ENCODE measurements around the gene TEX53. TPM values are rescaled to one million over a fixed set of nuclear protein-coding genes. Genes with fewer than 3 reads are reported as not detected.

The TEX53 gene
- total RNA-seq, 1 donor from 2014 or later, result not detected

DNA sequence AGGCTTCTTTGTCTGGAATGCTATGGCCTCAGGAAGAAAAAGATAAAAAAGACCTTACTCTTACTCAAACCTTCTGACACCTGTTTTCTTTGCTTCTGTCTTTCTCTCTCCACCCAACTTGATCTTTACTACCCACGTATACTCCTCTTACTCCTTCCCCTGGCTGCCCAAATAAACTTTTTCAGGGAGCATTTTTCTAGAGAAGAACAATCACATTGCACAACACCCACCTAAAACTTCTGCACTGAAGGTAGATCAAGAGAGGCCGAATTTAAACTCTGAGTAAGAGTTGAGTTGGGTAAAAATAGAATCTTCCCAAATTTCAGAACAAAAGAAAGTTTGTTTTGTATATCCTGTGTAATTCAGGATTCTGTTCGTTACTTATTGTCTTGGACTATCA lies 20.5 kb upstream of the TEX53 start:
- TF ChIP-seq, protein P1, sequence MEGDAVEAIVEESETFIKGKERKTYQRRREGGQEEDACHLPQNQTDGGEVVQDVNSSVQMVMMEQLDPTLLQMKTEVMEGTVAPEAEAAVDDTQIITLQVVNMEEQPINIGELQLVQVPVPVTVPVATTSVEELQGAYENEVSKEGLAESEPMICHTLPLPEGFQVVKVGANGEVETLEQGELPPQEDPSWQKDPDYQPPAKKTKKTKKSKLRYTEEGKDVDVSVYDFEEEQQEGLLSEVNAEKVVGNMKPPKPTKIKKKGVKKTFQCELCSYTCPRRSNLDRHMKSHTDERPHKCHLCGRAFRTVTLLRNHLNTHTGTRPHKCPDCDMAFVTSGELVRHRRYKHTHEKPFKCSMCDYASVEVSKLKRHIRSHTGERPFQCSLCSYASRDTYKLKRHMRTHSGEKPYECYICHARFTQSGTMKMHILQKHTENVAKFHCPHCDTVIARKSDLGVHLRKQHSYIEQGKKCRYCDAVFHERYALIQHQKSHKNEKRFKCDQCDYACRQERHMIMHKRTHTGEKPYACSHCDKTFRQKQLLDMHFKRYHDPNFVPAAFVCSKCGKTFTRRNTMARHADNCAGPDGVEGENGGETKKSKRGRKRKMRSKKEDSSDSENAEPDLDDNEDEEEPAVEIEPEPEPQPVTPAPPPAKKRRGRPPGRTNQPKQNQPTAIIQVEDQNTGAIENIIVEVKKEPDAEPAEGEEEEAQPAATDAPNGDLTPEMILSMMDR (IDR thresholded peaks at IDR 0.05; ENCODE audit: insufficient read depth, low read length, severe bottlenecking), result no peak
- no peaks in the 10 kb centered on the region for H3K27me3 ChIP-seq (ENCODE audit: control insufficient read depth, insufficient read depth, low read length)
- no peak for FAIRE-seq
- no peaks in the 10 kb centered on the region for H3K36me3 ChIP-seq (ENCODE audit: control insufficient read depth, insufficient read depth, low read length)
- no peak for DNase-seq (ENCODE audit: low read depth)
- no peak overlapping the region for H3K4me3 ChIP-seq (ENCODE audit: low read depth, low read length)

GRCh38 chr9:114677418-114677817 lies 19.8 kb upstream of the TEX53 start:
- DNase-seq (ENCODE audit: low read depth), result peak; percentile 99
- Histone ChIP-seq H3K27me3 (ENCODE audit: control insufficient read depth, insufficient read depth, low read length) (no peaks in the 10 kb centered on the region), H3K36me3 (ENCODE audit: control insufficient read depth, insufficient read depth, low read length) (no peaks in the 10 kb centered on the region), H3K4me3 (ENCODE audit: low read depth, low read length) (no peak overlapping the region)
- no peak for FAIRE-seq
- TF ChIP-seq, protein P1 (IDR thresholded peaks at IDR 0.05; ENCODE audit: insufficient read depth, low read length, severe bottlenecking), result no peak

DNA sequence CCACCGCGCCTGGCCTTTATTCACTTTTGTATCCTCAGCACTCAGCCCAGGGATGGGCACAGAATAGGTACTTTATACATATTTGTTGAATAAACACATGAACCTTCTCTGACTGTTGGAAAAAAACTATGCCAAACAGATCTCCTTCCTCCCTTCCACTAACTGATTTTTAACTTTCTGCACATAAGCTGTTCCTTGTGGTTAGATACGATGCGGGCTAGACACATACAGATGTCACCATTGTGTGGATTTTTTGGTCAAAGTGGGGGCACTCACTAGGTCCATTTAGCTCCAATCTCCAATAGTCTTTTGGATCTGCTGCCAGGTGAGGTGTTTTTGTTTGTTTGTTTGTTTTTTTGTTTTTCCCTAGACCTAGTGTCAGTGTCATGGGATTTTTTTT lies 19.3 kb upstream of the TEX53 start:
- TF ChIP-seq, protein P1 (IDR thresholded peaks at IDR 0.05; ENCODE audit: insufficient read depth, low read length, severe bottlenecking), result no peak
- H3K4me3 ChIP-seq (ENCODE audit: low read depth, low read length), result no peak overlapping the region

GRCh38 chr9:114674798-114675540 lies 17.4 kb upstream of the TEX53 start:
- no peak for DNase-seq (ENCODE audit: low read depth)
- FAIRE-seq, result no peak
- Histone ChIP-seq H3K36me3 (ENCODE audit: control insufficient read depth, insufficient read depth, low read length) (no peaks in the 10 kb centered on the region), H3K4me3 (ENCODE audit: low read depth, low read length) (no peak overlapping the region), H3K27me3 (ENCODE audit: control insufficient read depth, insufficient read depth, low read length) (no peaks in the 10 kb centered on the region)
- TF ChIP-seq, protein P1 (IDR thresholded peaks at IDR 0.05; ENCODE audit: insufficient read depth, low read length, severe bottlenecking), result no peak

More for the DNA sequence above, 19.3 kb upstream of the TEX53 start:
- FAIRE-seq, result no peak
- Histone ChIP-seq H3K36me3 (ENCODE audit: control insufficient read depth, insufficient read depth, low read length) (no peaks in the 10 kb centered on the region), H3K27me3 (ENCODE audit: control insufficient read depth, insufficient read depth, low read length) (no peaks in the 10 kb centered on the region)
- no peak for DNase-seq (ENCODE audit: low read depth)

DNA sequence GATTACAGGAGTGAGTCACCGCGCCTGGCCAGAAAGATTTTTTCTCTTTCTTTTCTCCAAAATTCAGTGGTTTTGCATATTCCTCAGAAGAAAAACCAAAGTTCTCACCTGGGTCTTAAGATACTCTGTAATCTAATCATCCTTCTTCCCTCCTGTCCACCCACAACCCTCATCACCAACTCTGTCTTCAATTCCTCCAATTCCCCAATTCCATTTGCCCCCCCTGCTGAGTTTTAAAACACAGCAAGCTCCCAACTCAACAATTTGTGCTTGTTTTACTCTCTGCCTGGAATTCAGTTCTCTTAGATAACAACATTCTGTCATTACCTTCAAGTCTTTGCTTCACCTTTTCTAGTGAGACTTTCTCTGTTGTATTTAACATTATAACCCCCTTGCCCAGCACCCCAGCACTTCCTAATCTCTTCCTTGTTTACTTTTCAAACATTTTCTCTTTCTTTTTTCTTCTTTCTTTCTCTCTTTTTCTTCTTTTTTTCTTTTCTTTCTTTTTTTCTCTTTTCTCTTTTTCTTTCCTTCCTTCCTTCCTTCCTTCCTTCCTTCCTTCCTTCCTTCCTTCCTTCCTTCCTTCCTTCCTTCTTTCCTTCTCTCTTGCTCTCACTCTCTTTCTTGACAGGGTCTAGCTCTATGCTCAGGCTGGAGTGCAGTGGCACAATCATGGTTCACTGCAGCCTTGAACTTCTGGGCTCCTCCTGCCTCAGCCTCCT lies 16.6 kb upstream of the TEX53 start:
- no peak for FAIRE-seq
- no peaks in the 10 kb centered on the region for H3K36me3 ChIP-seq (ENCODE audit: control insufficient read depth, insufficient read depth, low read length)
- no peak for DNase-seq (ENCODE audit: low read depth)
- no peaks in the 10 kb centered on the region for H3K27me3 ChIP-seq (ENCODE audit: control insufficient read depth, insufficient read depth, low read length)
- H3K4me3 ChIP-seq (ENCODE audit: low read depth, low read length), result no peak overlapping the region
- TF ChIP-seq, protein P1 (IDR thresholded peaks at IDR 0.05; ENCODE audit: insufficient read depth, low read length, severe bottlenecking), result no peak
